Neuronal stem cell (in vitro differentiated cells): ENCODE measurements around the gene GCN1.
A peak's percentile ranks its signal among the peaks of the same experiment; 100 is the strongest.

Source experiments
- DNase-seq: peaks from one replicate; pipeline ENCODE4 v3.0.0-alpha.2; 2013; ENCODE audit warnings: low spot score
- H2AFZ ChIP-seq: one replicate; pipeline ENCODE4 v1.6.1; 2013; ENCODE audit warnings: mild to moderate bottlenecking, low read length, inconsistent platforms
- H2AK5ac ChIP-seq: 2 replicates; pipeline ENCODE4 v1.6.1; 2013; ENCODE audit warnings: low read depth, mild to moderate bottlenecking, inconsistent platforms, low read length, moderate library complexity, mixed read lengths
- H2BK120ac ChIP-seq: 2 replicates; pipeline ENCODE4 v1.6.1; 2013; ENCODE audit warnings: low read depth, mild to moderate bottlenecking, inconsistent platforms, low read length, moderate library complexity, mixed read lengths
- H2BK12ac ChIP-seq: one replicate; pipeline ENCODE4 v1.6.1; 2013; ENCODE audit warnings: low read length, inconsistent platforms
- H2BK15ac ChIP-seq: 2 replicates; pipeline ENCODE4 v1.6.1; 2013; ENCODE audit warnings: mild to moderate bottlenecking, low read length, inconsistent platforms, mixed read lengths
- H2BK5ac ChIP-seq: one replicate; pipeline ENCODE4 v1.6.1; 2013; ENCODE audit warnings: inconsistent platforms, mild to moderate bottlenecking, low read length, moderate library complexity
- H3K14ac ChIP-seq: one replicate; pipeline ENCODE4 v1.6.1; 2013; ENCODE audit warnings: low read length, inconsistent platforms
- H3K18ac ChIP-seq: 2 replicates; pipeline ENCODE4 v1.6.1; 2013; ENCODE audit warnings: low read length, inconsistent platforms
- H3K23ac ChIP-seq: 2 replicates; pipeline ENCODE4 v1.6.1; 2013; ENCODE audit warnings: low read depth, mild to moderate bottlenecking, mixed read lengths, low read length, inconsistent platforms; ENCODE audit not compliant: poor library complexity
- H3K27ac ChIP-seq: replicated peaks from 3 replicates; pipeline ENCODE4 v1.5.1; 2013; ENCODE audit warnings: low read length, inconsistent platforms
- H3K27me3 ChIP-seq, 3 experiments: 2 replicates each; pipeline ENCODE4 v1.6.1; 2013; ENCODE audit warnings: low read length in 3 of 3, mild to moderate bottlenecking in 2 of 3, inconsistent platforms in 1 of 3, low read depth in 1 of 3, mixed read lengths in 1 of 3, moderate library complexity in 1 of 3; ENCODE audit not compliant: control insufficient read depth in 3 of 3, insufficient read depth in 3 of 3
- H3K36me3 ChIP-seq, 2 donors: replicated peaks in 1 of 2; 2 replicates each; pipeline ENCODE4 v1.6.1; 2013; ENCODE audit warnings: low read length in 2 of 2; ENCODE audit not compliant: control insufficient read depth in 2 of 2, insufficient read depth in 2 of 2
- H3K4ac ChIP-seq: 2 replicates; pipeline ENCODE4 v1.6.1; 2013; ENCODE audit warnings: inconsistent platforms, mild to moderate bottlenecking, low read length, moderate library complexity
- H3K4me1 ChIP-seq, 2 donors: 1 replicate in 1 of 2; 2 replicates in 1 of 2; pipeline ENCODE4 v1.6.1; 2013; ENCODE audit warnings: low read length in 2 of 2, low read depth in 1 of 2; ENCODE audit not compliant: control insufficient read depth in 2 of 2, insufficient read depth in 1 of 2
- H3K4me2 ChIP-seq: one replicate; pipeline ENCODE4 v1.6.1; 2013; ENCODE audit warnings: mild to moderate bottlenecking, low read length, inconsistent platforms; ENCODE audit not compliant: insufficient read depth, poor library complexity, severe bottlenecking
- H3K4me3 ChIP-seq, 2 donors: 2 replicates each; pipeline ENCODE4 v1.5.1; 2013; ENCODE audit warnings: low read length in 2 of 2, mild to moderate bottlenecking in 2 of 2, inconsistent platforms in 1 of 2, moderate library complexity in 1 of 2
- H3K79me1 ChIP-seq: one replicate; pipeline ENCODE4 v1.6.1; 2013; ENCODE audit warnings: low read depth, mild to moderate bottlenecking, inconsistent platforms, low read length, moderate library complexity
- H3K9ac ChIP-seq: one replicate; pipeline ENCODE4 v1.6.1; 2013; ENCODE audit warnings: mild to moderate bottlenecking, low read depth, low read length, inconsistent platforms; ENCODE audit not compliant: poor library complexity
- H3K9me3 ChIP-seq, 2 donors: replicated peaks in 1 of 2; 2 replicates each; pipeline versions ENCODE3 to v1.6.1; 2013; ENCODE audit warnings: low read length in 2 of 2, mild to moderate bottlenecking in 2 of 2, inconsistent platforms in 1 of 2, low read depth in 1 of 2, mixed read lengths in 1 of 2, moderate library complexity in 1 of 2; ENCODE audit not compliant: control insufficient read depth in 2 of 2, insufficient read depth in 1 of 2
- H4K8ac ChIP-seq: one replicate; pipeline ENCODE4 v1.6.1; 2013; ENCODE audit warnings: low read depth, mild to moderate bottlenecking, inconsistent platforms, low read length, moderate library complexity
- H4K91ac ChIP-seq: one replicate; pipeline ENCODE4 v1.6.1; 2013; ENCODE audit warnings: low read length, low read depth, mild to moderate bottlenecking, inconsistent platforms; ENCODE audit not compliant: poor library complexity
- WGBS, 2 donors: extraction: QIAGEN DNeasy Blood & Tissue Kit; methylation state at CpG; one replicate each; pipeline ENCODE4 v1.1.7; 2013; ENCODE audit warnings: missing lambda C conversion rate in 2 of 2, mixed read lengths in 1 of 2; ENCODE audit not compliant: insufficient read length in 2 of 2, insufficient replicate concordance in 1 of 2; ENCODE audit errors: extremely low coverage in 2 of 2; 5-methylcytosine and 5-hydroxymethylcytosine counted together

The GCN1 gene

DNA sequence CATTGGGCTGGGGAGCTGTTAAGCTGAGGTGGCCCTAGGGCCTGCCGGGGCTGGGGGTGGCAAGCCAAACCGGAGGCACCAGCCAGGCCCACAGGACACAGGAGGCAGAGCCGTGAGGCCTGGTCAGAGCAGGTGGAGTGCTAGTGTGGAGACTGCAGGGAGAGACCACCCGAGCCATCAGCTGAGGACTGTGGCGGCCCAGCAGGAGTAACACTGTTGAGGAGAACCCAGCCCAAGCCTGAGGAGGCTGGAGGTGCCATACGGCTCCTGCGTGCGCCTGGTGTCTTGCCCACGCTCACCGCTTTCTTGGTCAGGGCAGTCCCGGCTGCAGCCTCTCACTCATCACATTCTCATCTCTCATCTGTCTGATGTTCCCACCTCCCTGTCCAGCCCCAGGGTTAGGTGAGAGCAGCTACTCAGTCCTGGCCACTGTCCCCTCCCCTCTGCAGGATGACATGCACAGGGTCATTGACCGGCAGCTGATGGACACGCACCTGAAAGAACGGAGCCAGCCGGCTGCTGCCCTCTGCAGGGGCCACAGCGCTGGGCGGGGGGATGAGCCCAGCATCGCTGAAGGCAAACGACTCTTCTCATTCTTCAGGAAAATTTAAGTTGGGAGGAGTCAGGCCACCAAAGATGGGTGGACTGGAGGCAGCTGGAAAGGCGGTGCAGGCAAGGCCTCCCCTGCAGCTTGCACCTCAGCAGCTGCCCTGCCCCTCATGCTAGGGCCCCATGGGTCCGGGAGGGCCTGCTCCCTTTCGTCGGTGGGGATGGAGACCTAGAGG, 101.8 kb downstream of the GCN1 start:
- H2BK120ac ChIP-seq = peak overlapping the region; percentile 44
- peaks cover 4% of the 10 kb centered on the region for H3K79me1 ChIP-seq
- peak overlapping the region; percentile 40 for H2BK15ac ChIP-seq
- H3K4me3 ChIP-seq = no peak overlapping the region
- no peak overlapping the region for H3K4me2 ChIP-seq
- no peak overlapping the region for H2AFZ ChIP-seq
- no peaks in the 10 kb centered on the region for H3K9me3 ChIP-seq
- H2BK12ac ChIP-seq = peak overlapping the region; percentile 95
- peaks cover 6 to 22% of the 10 kb centered on the region in 2 donors for H3K36me3 ChIP-seq
- H3K14ac ChIP-seq = no peak overlapping the region
- no peak for DNase-seq
- peak overlapping the region; percentile 55 for H3K18ac ChIP-seq
- peak overlapping the region; percentile 92 for H3K4ac ChIP-seq
- no peaks in the 10 kb centered on the region for H3K27me3 ChIP-seq
- peak overlapping the region; percentile 42 for H2AK5ac ChIP-seq
- H4K8ac ChIP-seq = peak overlapping the region; percentile 0
- peak overlapping the region; percentile 92 for H3K27ac ChIP-seq
- H4K91ac ChIP-seq = peak overlapping the region; percentile 1
- peak overlapping the region; percentile 49 for H3K23ac ChIP-seq
- H3K4me1 ChIP-seq = peaks cover 30 to 47% of the 10 kb centered on the region in 2 donors
- no CpG with 5 or more reads among the region's 23 CpGs for WGBS, 2 donors
- H3K9ac ChIP-seq = peak overlapping the region; percentile 83
- peak overlapping the region; percentile 77 for H2BK5ac ChIP-seq

DNA sequence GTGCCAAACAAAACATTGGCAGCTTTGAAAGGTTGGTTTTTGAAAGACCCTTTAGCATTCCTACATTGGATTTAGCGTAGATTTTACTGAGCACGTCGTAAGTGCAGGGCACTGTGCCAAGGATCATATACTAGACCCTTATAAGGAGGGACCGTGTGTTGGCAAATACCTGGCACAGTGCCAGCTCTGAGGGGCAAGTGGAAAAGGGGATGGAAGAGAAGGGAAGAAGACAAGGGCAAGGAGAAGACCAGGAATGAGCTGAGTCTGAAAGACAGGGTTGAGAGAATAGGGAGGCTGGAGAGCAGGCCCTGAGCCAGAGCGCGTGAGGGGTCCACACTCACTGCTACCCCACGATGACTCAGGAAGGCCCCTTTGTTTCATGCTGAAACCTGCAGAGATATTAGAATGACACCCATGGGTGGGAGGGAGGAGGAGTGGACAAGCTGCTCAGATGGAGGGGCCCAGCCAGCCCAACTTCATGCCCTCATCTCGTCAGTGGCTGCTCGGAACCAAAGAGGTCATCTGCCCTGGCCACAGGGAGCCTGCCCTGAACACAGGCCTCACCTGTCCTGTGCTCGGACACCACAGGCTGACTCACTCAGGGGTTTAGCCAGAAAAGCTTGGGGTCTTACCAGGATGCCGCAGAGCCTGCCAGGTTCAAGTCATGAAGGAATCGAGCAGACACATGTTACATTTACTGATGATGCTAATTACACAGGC, 103.0 kb downstream of the GCN1 start:
- Histone ChIP-seq H3K36me3 (peaks cover 3 to 10% of the 10 kb centered on the region in 2 donors), H3K18ac (peak overlapping the region; percentile 63), H3K23ac (no peak overlapping the region), H2AK5ac (peak overlapping the region; percentile 32), H3K4me3 (no peak overlapping the region), H2AFZ (no peak overlapping the region), H3K14ac (no peak overlapping the region), H2BK15ac (no peak overlapping the region), H2BK5ac (no peak overlapping the region), H3K27ac (no peak overlapping the region), H3K4ac (no peak overlapping the region), H3K27me3 (no peaks in the 10 kb centered on the region), H4K8ac (no peak overlapping the region), H4K91ac (no peak overlapping the region), H3K9me3 (no peaks in the 10 kb centered on the region), H2BK120ac (no peak overlapping the region), H3K79me1 (peaks cover 4% of the 10 kb centered on the region), H3K9ac (no peak overlapping the region), H2BK12ac (peak overlapping the region; percentile 46), H3K4me1 (peaks cover 32 to 50% of the 10 kb centered on the region in 2 donors), H3K4me2 (no peak overlapping the region)
- WGBS, 2 donors = no CpG with 5 or more reads among the region's 12 CpGs
- DNase-seq = no peak

DNA sequence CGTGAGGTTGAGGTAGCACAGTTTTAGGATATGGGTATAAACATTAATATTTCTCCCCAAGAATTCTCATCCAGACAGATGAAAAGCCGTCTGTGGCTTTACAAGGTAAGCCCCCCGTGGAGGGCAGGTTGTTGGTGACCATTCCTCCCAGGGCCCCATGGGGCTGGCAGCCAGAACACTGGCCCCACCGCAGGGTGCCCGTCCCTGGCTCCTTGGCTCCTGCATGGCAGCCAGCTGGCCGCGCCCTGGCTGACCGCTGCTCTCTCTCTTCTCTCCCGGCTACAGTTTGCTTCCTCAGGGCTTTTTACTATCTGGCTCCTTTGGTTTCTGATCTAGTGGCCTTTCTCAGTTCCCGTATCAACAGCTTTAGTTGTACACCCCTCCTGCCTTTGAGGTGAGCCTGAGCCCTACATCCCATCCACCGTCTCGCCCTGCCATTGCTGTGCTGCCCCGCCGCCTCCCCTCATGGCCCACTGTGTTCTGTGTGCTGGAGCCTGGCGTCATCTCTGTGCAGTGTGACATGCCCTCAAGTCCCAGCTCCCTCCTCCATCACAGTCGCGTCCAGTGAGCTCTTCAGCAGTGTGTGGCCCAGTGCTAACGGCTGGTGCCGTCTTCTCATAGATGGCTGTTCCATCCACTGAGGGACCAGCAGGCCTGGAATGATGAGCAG, 103.8 kb downstream of the GCN1 start:
- Histone ChIP-seq H3K79me1 (peaks cover 4% of the 10 kb centered on the region), H3K9me3 (no peaks in the 10 kb centered on the region), H2BK12ac (peak overlapping the region; percentile 84), H2BK15ac (peak overlapping the region; percentile 98), H3K4ac (no peak overlapping the region), H3K27me3 (no peaks in the 10 kb centered on the region), H2BK5ac (peak overlapping the region; percentile 46), H3K4me1 (peaks cover 32 to 50% of the 10 kb centered on the region in 2 donors), H2AFZ (no peak overlapping the region), H3K4me2 (no peak overlapping the region), H3K4me3 (no peak overlapping the region), H3K36me3 (peaks cover 0 to 4% of the 10 kb centered on the region in 2 donors), H2AK5ac (peak overlapping the region; percentile 63), H3K14ac (peak overlapping the region; percentile 82), H4K8ac (no peak overlapping the region), H3K27ac (no peak overlapping the region), H3K9ac (peak overlapping the region; percentile 78), H3K18ac (peak overlapping the region; percentile 90), H2BK120ac (no peak overlapping the region), H3K23ac (peak overlapping the region; percentile 93), H4K91ac (no peak overlapping the region)
- no CpG with 5 or more reads among the region's 19 CpGs for WGBS, 2 donors
- no peak for DNase-seq
